Left lung (tissue), 10 donors: ENCODE measurements around the gene ZNF331. TPM values are rescaled to one million over a fixed set of nuclear protein-coding genes. Genes with fewer than 3 reads are reported as not detected.
A peak's percentile ranks its signal among the peaks of the same experiment; 100 is the strongest.

Source experiments
- ATAC-seq: fragments of 200-7000 bp; cut with Tn5 transposase; one replicate; pipeline ENCODE4 v1.9.1; 2020; ENCODE audit warnings: moderate library complexity
- DNase-seq, 4 donors: peaks; one replicate each; pipeline ENCODE4 v3.0.0-alpha.2; 2013 to 2020
- H3K27ac ChIP-seq, 2 donors: fragments of 200-600 bp; sonication (generic) in 1 of 2; one replicate each; pipeline versions ENCODE4 v1.5.0 to v1.8.0; 2020 to 2021
- H3K27me3 ChIP-seq, 2 donors: fragments of 200-600 bp; sonication (generic) in 1 of 2; one replicate each; pipeline versions ENCODE4 v1.5.0 to v1.8.0; 2020 to 2021
- H3K36me3 ChIP-seq, 2 donors: fragments of 200-600 bp; sonication (generic) in 1 of 2; one replicate each; pipeline versions ENCODE4 v1.5.0 to v1.8.0; 2020 to 2021
- H3K4me1 ChIP-seq, 2 donors: fragments of 200-600 bp; one replicate each; pipeline ENCODE4 v1.8.0; 2021
- H3K4me3 ChIP-seq, 2 donors: fragments of 200-600 bp; sonication (generic) in 1 of 2; one replicate each; pipeline versions ENCODE4 v1.5.0 to v1.8.0; 2020 to 2021; ENCODE audit warnings: mild to moderate bottlenecking in 1 of 2
- H3K9me3 ChIP-seq, 2 donors: fragments of 200-600 bp; sonication (generic) in 1 of 2; one replicate each; pipeline versions ENCODE4 v1.5.0 to v1.8.0; 2020 to 2021
- CTCF ChIP-seq, 2 donors: fragments of 200-600 bp; sonication (generic) in 1 of 2; IDR thresholded peaks; one replicate each; pipeline versions ENCODE4 v1.5.0 to v1.8.0; 2021; ENCODE audit warnings: antibody characterized with exemption in 2 of 2
- intact Hi-C, 2 donors: fragments of 100-400 bp; cut with DNase I; formaldehyde crosslinking; loops; one replicate each; pipeline versions ENCODE4 v1.11.2 to v1.14.2; 2022
- polyA plus RNA-seq, 6 donors: library from polyadenylated mRNA; unstranded; fragments of 120-200 nt; gene quantifications; one replicate each; pipeline ENCODE4 v1.2.1, GENCODE V29; 2013; ENCODE audit not compliant: insufficient read length in 6 of 6
- total RNA-seq, 2 donors: library from RNA; stranded (reverse); fragmentation: NEBNext Ultra II Directional; extraction: Animal tissue kit (Norgen Biotek cat#: 25700); gene quantifications; one replicate each; pipeline ENCODE4 v1.2.1, GENCODE V29; 2021
- donor health status: DM: no; HTN: yes; CAD: no.
- donor health status: DM: no; HTN: no; CAD: no.

Gene ZNF331
- total and polyA plus RNA-seq, 8 donors, result 19.6 to 25.0 (median 20.7) TPM

- no peaks in the 10 kb centered on the region for H3K27me3 ChIP-seq
- H3K9me3 ChIP-seq, result peaks cover 0 to 80% of the 10 kb centered on the region in 2 donors
Observed at GRCh38 chr19:53576941-53577653, 39.2 kb downstream of the ZNF331 start.

GRCh38 chr19:53577968-53578367 is 40.0 kb downstream of the ZNF331 start:
- no peak overlapping the region for H3K4me3 ChIP-seq
- ATAC-seq, result no peak
- TF ChIP-seq CTCF (IDR thresholded peaks at IDR 0.05), result no peak
- H3K27me3 ChIP-seq, result no peaks in the 10 kb centered on the region
- H3K9me3 ChIP-seq, result peaks cover 0 to 84% of the 10 kb centered on the region in 2 donors
- DNase-seq, result peak in 1 of 4 donors; percentile 32
- no peaks in the 10 kb centered on the region for H3K4me1 ChIP-seq
- no peak overlapping the region for H3K27ac ChIP-seq
- peaks cover 0 to 73% of the 10 kb centered on the region in 2 donors for H3K36me3 ChIP-seq
- intact Hi-C loops, result no loop called here

More at GRCh38 chr19:53576941-53577653, 39.2 kb downstream of the ZNF331 start:
- no peak for ATAC-seq
- no peak for DNase-seq
- H3K4me3 ChIP-seq, result no peak overlapping the region
- H3K4me1 ChIP-seq, result no peaks in the 10 kb centered on the region
- no peak overlapping the region for H3K27ac ChIP-seq
- intact Hi-C loops, result no loop called here
- peaks cover 0 to 82% of the 10 kb centered on the region in 2 donors for H3K36me3 ChIP-seq
- no peak for TF ChIP-seq CTCF (IDR thresholded peaks at IDR 0.05)

GRCh38 chr19:53579518-53579917 is 41.6 kb downstream of the ZNF331 start:
- H3K27ac ChIP-seq, result no peak overlapping the region
- H3K9me3 ChIP-seq, result peaks cover 0 to 84% of the 10 kb centered on the region in 2 donors
- no peaks in the 10 kb centered on the region for H3K27me3 ChIP-seq
- no peaks in the 10 kb centered on the region for H3K4me1 ChIP-seq
- no peak overlapping the region for H3K4me3 ChIP-seq
- intact Hi-C loops, result no loop called here
- ATAC-seq (no peak), DNase-seq (no peak)
- H3K36me3 ChIP-seq, result peaks cover 0 to 58% of the 10 kb centered on the region in 2 donors
- TF ChIP-seq CTCF (IDR thresholded peaks at IDR 0.05), result no peak

- peaks cover 0 to 73% of the 10 kb centered on the region in 2 donors for H3K9me3 ChIP-seq
- TF ChIP-seq CTCF (IDR thresholded peaks at IDR 0.05), result no peak
- peaks cover 0 to 41% of the 10 kb centered on the region in 2 donors for H3K36me3 ChIP-seq
- H3K27ac ChIP-seq, result no peak overlapping the region
- intact Hi-C loops, result no loop called here
- H3K4me1 ChIP-seq, result no peaks in the 10 kb centered on the region
- no peak overlapping the region for H3K4me3 ChIP-seq
- DNase-seq (no peak), ATAC-seq (no peak)
- H3K27me3 ChIP-seq, result no peaks in the 10 kb centered on the region
Observed at GRCh38 chr19:53580871-53581835, 43.2 kb downstream of the ZNF331 start.

- Histone ChIP-seq H3K27ac (no peak overlapping the region), H3K36me3 (peaks cover 0 to 34% of the 10 kb centered on the region in 2 donors), H3K27me3 (no peaks in the 10 kb centered on the region), H3K4me1 (no peaks in the 10 kb centered on the region), H3K4me3 (no peak overlapping the region), H3K9me3 (peaks cover 0 to 66% of the 10 kb centered on the region in 2 donors)
- ATAC-seq (no peak), DNase-seq (no peak)
- intact Hi-C loops, result no loop called here
- no peak for TF ChIP-seq CTCF (IDR thresholded peaks at IDR 0.05)
Observed at GRCh38 chr19:53581871-53582279, 43.9 kb downstream of the ZNF331 start.
